ENCODE results near the gene PGLYRP1. TPM values are rescaled to one million over a fixed set of nuclear protein-coding genes. Genes with fewer than 3 reads are reported as not detected.

The PGLYRP1 gene
- total and polyA plus RNA-seq, 2 experiments from 2014 or later: not detected

- Histone ChIP-seq H3F3A (ENCODE audit: insufficient read depth) (peaks cover 38% of the 10 kb centered on the region), H4K20me1 (ENCODE audit: insufficient read depth) (no peaks in the 10 kb centered on the region), H3K9me2 (ENCODE audit: insufficient read depth) (no peaks in the 10 kb centered on the region), H3K9ac (no peak overlapping the region), H3K4me3 (no peak overlapping the region), H2AFZ (no peak overlapping the region), H3K79me2 (ENCODE audit: insufficient read depth) (no peaks in the 10 kb centered on the region), H3K27ac (no peak overlapping the region), H3K4me2 (ENCODE audit: unreplicated experiment) (no peak overlapping the region), H3K9me3 (ENCODE audit: low read depth) (no peaks in the 10 kb centered on the region), H3K27me3 (replicated peaks; ENCODE audit: insufficient read depth) (peaks cover 36% of the 10 kb centered on the region), H3K4me1 (ENCODE audit: insufficient read depth) (peaks cover 39% of the 10 kb centered on the region), H3K36me3 (ENCODE audit: low read depth) (no peaks in the 10 kb centered on the region)
- no peak for DNase-seq
- 78 to 79% methylated on average over 1 of the region's 1 CpG for WGBS, 2 experiments (ENCODE audit: low coverage in 1 of 2, low lambda C conversion rate in 2 of 2, missing lambda C conversion rate in 2 of 2)
- in situ Hi-C loops (cut with MboI): no loop called here
- TF ChIP-seq EZH2 (IDR thresholded peaks at IDR 0.05; ENCODE audit: insufficient read depth, poor library complexity, severe bottlenecking) (no peak), EZH2phosphoT487 (IDR thresholded peaks at IDR 0.05; ENCODE audit: insufficient read depth, low read depth) (no peak)
Measured at GRCh38 chr19:46067691-46068090, 44.8 kb upstream of the PGLYRP1 start.

GRCh38 chr19:46066471-46066870 lies 43.6 kb upstream of the PGLYRP1 start:
- H3K9ac ChIP-seq: no peak overlapping the region
- H3F3A ChIP-seq (ENCODE audit: insufficient read depth): peaks cover 38% of the 10 kb centered on the region
- no peak overlapping the region for H3K4me3 ChIP-seq
- peaks cover 39% of the 10 kb centered on the region for H3K4me1 ChIP-seq (ENCODE audit: insufficient read depth)
- no peaks in the 10 kb centered on the region for H3K79me2 ChIP-seq (ENCODE audit: insufficient read depth)
- no peaks in the 10 kb centered on the region for H3K9me3 ChIP-seq (ENCODE audit: low read depth)
- H3K36me3 ChIP-seq (ENCODE audit: low read depth): no peaks in the 10 kb centered on the region
- TF ChIP-seq EZH2 (IDR thresholded peaks at IDR 0.05; ENCODE audit: insufficient read depth, poor library complexity, severe bottlenecking): no peak
- TF ChIP-seq EZH2phosphoT487 (IDR thresholded peaks at IDR 0.05; ENCODE audit: insufficient read depth, low read depth): no peak
- H3K9me2 ChIP-seq (ENCODE audit: insufficient read depth): no peaks in the 10 kb centered on the region
- H2AFZ ChIP-seq: no peak overlapping the region
- no peaks in the 10 kb centered on the region for H4K20me1 ChIP-seq (ENCODE audit: insufficient read depth)
- peaks cover 37% of the 10 kb centered on the region for H3K27me3 ChIP-seq (replicated peaks; ENCODE audit: insufficient read depth)
- no peak overlapping the region for H3K27ac ChIP-seq
- H3K4me2 ChIP-seq (ENCODE audit: unreplicated experiment): no peak overlapping the region
- no peak for DNase-seq
- in situ Hi-C loops (cut with MboI): no loop called here
- 81 to 100% methylated on average over 1 of the region's 1 CpG for WGBS, 2 experiments (ENCODE audit: low coverage in 1 of 2, low lambda C conversion rate in 2 of 2, missing lambda C conversion rate in 2 of 2)

- Histone ChIP-seq H2AFZ (no peak overlapping the region), H3K9me3 (ENCODE audit: low read depth) (no peaks in the 10 kb centered on the region), H3F3A (ENCODE audit: insufficient read depth) (peaks cover 32% of the 10 kb centered on the region), H3K4me2 (ENCODE audit: unreplicated experiment) (no peak overlapping the region), H3K9ac (no peak overlapping the region), H3K36me3 (ENCODE audit: low read depth) (no peaks in the 10 kb centered on the region), H4K20me1 (ENCODE audit: insufficient read depth) (no peaks in the 10 kb centered on the region), H3K27ac (no peak overlapping the region), H3K9me2 (ENCODE audit: insufficient read depth) (no peaks in the 10 kb centered on the region), H3K4me1 (ENCODE audit: insufficient read depth) (peaks cover 36% of the 10 kb centered on the region), H3K4me3 (no peak overlapping the region), H3K27me3 (replicated peaks; ENCODE audit: insufficient read depth) (peaks cover 41% of the 10 kb centered on the region), H3K79me2 (ENCODE audit: insufficient read depth) (no peaks in the 10 kb centered on the region)
- WGBS, 2 experiments (ENCODE audit: low coverage in 1 of 2, low lambda C conversion rate in 2 of 2, missing lambda C conversion rate in 2 of 2): 21 to 26% methylated on average over 7 of the region's 7 CpGs
- DNase-seq: peak; percentile 72
- TF ChIP-seq EZH2phosphoT487 (IDR thresholded peaks at IDR 0.05; ENCODE audit: insufficient read depth, low read depth) (no peak), EZH2 (IDR thresholded peaks at IDR 0.05; ENCODE audit: insufficient read depth, poor library complexity, severe bottlenecking) (no peak)
- in situ Hi-C loops (cut with MboI): no loop called here
Measured at GRCh38 chr19:46065486-46066071, 42.7 kb upstream of the PGLYRP1 start.

GRCh38 chr19:46063201-46063600 lies 40.3 kb upstream of the PGLYRP1 start:
- H3K27me3 ChIP-seq (replicated peaks; ENCODE audit: insufficient read depth): peaks cover 65% of the 10 kb centered on the region
- DNase-seq: no peak
- H3K4me3 ChIP-seq: no peak overlapping the region
- no peaks in the 10 kb centered on the region for H3K9me2 ChIP-seq (ENCODE audit: insufficient read depth)
- H3K27ac ChIP-seq: no peak overlapping the region
- peaks cover 12% of the 10 kb centered on the region for H3K4me1 ChIP-seq (ENCODE audit: insufficient read depth)
- H4K20me1 ChIP-seq (ENCODE audit: insufficient read depth): no peaks in the 10 kb centered on the region
- in situ Hi-C loops (cut with MboI): no loop called here
- H3K9me3 ChIP-seq (ENCODE audit: low read depth): no peaks in the 10 kb centered on the region
- H3K9ac ChIP-seq: no peak overlapping the region
- no peak overlapping the region for H2AFZ ChIP-seq
- peaks cover 12% of the 10 kb centered on the region for H3F3A ChIP-seq (ENCODE audit: insufficient read depth)
- H3K79me2 ChIP-seq (ENCODE audit: insufficient read depth): no peaks in the 10 kb centered on the region
- H3K4me2 ChIP-seq (ENCODE audit: unreplicated experiment): no peak overlapping the region
- TF ChIP-seq EZH2 (IDR thresholded peaks at IDR 0.05; ENCODE audit: insufficient read depth, poor library complexity, severe bottlenecking): no peak
- TF ChIP-seq EZH2phosphoT487 (IDR thresholded peaks at IDR 0.05; ENCODE audit: insufficient read depth, low read depth): no peak
- 63 to 78% methylated on average over 3 of the region's 3 CpGs for WGBS, 2 experiments (ENCODE audit: low coverage in 1 of 2, low lambda C conversion rate in 2 of 2, missing lambda C conversion rate in 2 of 2)
- no peaks in the 10 kb centered on the region for H3K36me3 ChIP-seq (ENCODE audit: low read depth)

Measured in GM23248 (cell line).